Retinal pigment epithelial cell (primary cell): ENCODE results near the gene SETD3.

ENCODE experiments used
- DNase-seq: peaks from one replicate; pipeline ENCODE4 v3.0.0-alpha.2; 2010; ENCODE audit warnings: low read depth
- H3K4me3 ChIP-seq: 2 replicates; pipeline ENCODE4 v1.5.1; 2011; ENCODE audit warnings: mild to moderate bottlenecking, low read length, control low read depth, moderate library complexity
- CTCF ChIP-seq: conservative IDR thresholded peaks from 2 replicates; pipeline ENCODE4 v1.5.1; 2011; ENCODE audit warnings: low read depth, low read length, control low read depth, inconsistent platforms

The SETD3 gene

DNA sequence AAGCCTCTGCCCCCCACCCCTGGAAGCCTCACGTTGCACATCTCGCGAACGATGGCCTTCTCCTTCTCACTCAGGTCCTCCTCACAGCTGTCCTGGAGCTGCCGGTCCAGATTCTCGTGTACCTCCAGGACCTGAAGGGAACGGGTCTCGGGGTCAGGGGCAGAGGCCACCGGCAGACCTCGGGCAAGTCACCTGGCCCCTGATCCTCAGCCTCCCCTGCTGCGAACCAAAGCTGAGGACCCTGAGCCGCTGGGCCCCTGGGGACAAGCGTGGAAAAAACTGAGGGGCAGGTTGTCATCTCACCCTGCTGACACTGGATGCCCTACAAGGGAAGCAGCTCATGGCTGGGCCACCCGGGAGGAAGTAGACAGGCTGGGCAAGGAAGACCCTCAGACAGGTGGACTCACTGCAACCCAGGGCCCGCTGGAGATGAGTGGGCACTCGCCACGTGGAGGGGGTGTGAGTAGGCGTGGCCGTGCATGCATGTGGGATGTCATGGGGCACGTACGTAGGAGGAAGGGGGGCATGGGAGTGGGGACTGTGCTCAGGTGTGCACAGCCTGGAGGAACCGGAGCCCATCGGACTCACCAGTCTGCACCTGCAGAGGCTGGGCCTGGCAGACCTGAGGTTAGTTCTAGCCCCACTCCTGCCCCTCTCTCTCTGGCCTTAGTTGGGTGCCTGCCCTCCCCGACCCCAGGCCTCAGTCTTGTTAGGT is 35.7 kb upstream of the SETD3 start:
- no peak for DNase-seq
- no peak for TF ChIP-seq CTCF
- no peak overlapping the region for H3K4me3 ChIP-seq

DNA sequence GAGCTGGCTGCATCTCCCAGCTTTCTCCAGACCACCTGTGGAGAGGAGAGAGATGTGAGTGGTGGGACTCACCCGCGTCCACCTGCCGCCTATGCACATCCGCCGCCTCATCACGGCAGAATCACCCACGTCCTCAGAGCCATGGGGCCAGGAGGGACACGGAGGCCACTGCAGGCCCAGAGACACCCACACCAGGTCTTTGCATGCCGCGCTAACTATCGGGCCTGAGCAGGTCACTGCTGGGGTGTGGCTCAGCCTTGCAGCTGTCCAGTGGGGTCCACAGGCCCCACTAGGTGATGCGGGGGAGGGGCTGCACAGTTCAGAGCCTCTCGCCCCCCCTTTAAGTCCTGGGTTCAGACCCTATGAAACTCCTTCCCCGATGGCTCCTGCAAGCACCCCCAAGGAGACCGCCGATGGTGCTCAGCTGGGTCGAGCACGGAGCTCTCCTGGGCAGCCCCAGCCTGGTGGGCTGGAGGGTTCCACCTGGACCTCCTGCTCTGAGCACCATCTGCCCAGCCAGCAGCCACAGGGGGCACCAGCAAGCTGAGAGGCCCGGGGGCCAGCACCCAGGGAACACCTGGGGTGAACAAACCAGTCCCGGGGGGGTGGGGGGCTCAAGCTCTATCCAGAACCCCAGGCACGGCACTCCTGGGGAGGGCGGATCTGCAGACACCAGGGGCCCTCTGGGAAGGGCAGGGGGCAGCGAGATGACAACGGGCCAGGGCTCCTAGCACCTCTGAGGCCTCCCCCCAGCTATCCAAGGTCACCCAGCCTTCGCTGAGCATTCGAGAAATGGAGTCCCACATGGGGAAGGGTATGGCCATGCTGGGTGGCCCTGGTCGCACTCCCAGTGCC is 34.9 kb upstream of the SETD3 start:
- TF ChIP-seq CTCF = no peak
- H3K4me3 ChIP-seq = no peak overlapping the region
- no peak for DNase-seq

DNA sequence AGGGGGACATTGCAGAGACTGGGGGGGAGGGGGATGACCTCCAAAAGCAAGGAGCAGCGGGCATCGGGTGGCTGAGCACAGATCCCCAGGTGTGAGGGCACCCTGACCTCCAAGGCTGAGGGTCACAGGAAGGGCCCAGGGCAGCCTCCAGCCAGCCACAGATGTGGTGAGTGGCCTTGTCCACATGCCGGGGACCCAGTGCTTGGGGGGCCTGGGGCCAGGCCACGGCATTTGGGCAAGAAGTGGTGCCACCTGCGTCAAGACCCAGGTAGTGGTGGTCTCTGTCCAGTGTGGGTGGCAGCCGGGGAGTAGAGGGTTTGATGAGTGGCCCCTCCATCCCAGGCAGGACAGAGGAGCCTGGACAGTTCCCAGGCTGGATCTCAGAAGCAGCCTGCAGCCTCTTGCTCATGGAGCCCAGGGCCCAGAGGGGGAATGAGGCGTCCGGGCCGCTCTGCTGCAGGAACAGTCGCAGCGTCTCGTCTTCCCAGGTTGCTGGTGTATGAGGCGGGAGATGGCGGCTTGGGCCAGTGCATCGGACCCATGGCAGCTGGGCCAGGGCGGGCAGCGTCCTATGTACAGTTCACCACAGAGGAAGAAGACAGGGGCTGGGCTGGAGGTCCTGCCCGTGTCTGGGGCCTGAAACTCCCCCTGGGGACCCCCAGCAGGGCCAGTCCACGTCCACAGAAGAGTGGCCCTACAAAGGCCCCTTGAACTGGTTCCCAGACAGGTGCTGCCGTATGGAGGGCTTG is 34.1 kb upstream of the SETD3 start:
- TF ChIP-seq CTCF = no peak
- DNase-seq = no peak
- H3K4me3 ChIP-seq = no peak overlapping the region

GRCh38 chr14:99513946-99514551 is 33.4 kb upstream of the SETD3 start:
- no peak for TF ChIP-seq CTCF
- H3K4me3 ChIP-seq = no peak overlapping the region
- no peak for DNase-seq

GRCh38 chr14:99513183-99513694 is 32.6 kb upstream of the SETD3 start:
- no peak for DNase-seq
- no peak overlapping the region for H3K4me3 ChIP-seq
- TF ChIP-seq CTCF = no peak

DNA sequence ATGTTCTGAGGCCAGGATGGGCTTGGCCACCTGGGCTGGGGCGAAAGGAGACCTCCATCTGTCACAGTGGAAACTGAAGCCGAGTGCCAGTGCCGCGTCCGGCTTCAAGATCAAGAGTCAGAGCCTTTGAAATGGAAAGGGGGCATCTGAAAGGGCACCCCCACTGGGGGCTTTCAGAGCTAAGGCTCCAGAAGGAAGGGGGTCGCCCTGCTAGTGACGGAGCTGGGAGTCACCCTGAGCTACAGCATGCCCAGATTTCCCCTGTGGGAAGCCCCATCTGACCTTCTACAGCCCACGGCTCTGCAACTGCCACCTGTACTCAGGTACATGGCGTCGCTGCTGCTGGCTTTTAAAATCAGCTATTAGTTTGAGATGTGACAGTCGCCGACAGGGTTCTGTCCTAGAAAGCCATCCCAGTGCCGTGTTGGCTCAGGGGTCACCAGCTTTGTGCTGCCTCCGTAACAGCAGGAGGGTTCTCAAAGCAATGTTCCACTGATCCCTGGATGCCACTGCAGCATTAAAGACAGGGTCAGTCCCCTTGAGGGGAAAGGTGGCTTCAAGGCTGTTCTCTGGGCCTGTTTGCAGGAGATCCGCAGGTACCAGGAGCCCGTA is 32.0 kb upstream of the SETD3 start:
- TF ChIP-seq CTCF = no peak

More for the DNA sequence above, 32.0 kb upstream of the SETD3 start:
- no peak overlapping the region for H3K4me3 ChIP-seq
- no peak for DNase-seq
